ENCODE measurements around the gene POLR2L. TPM values are rescaled to one million over a fixed set of nuclear protein-coding genes. Genes with fewer than 3 reads are reported as not detected.

Gene POLR2L
- polyA plus RNA-seq, 1 of the 3 experiments (the other 2 are of a cell fraction): 540 TPM

DNA sequence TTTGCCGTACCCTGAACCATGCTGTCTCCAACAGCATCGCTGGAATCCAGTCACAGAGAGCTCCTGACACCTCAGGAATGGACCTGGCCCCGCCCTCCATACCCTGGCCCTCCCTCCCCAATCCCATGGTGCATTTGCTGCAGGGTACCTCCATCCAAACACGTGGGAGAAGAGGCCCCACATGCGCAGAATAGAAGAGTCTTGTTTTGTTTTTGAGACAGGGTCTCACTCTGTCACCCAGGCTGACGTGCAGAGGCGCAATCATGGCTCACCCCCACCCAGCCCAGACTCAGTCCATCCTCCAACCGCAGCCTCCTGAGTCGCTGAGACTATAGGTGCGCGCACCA is 25.9 kb downstream of the POLR2L start:
- H3K27me3 ChIP-seq (ENCODE audit: insufficient read depth): no peaks in the 10 kb centered on the region
- H2AFZ ChIP-seq (ENCODE audit: low read depth): no peak overlapping the region
- DNase-seq: no peak
- H3K4me1 ChIP-seq (ENCODE audit: control insufficient read depth in 1 of 2, insufficient read depth in 2 of 2, low read depth in 1 of 2, low read length in 1 of 2): peaks cover 7 to 28% of the 10 kb centered on the region in 2 experiments; a peak in 3 of 4 replicates
- no peak overlapping the region for H3K4me2 ChIP-seq
- no peaks in the 10 kb centered on the region for H3K9me2 ChIP-seq
- H3K9ac ChIP-seq: no peak overlapping the region
- peaks cover 31% of the 10 kb centered on the region for H3F3A ChIP-seq (replicated peaks; ENCODE audit: insufficient read depth)
- no peaks in the 10 kb centered on the region for H3K9me3 ChIP-seq
- peaks cover 30% of the 10 kb centered on the region for H4K20me1 ChIP-seq (ENCODE audit: insufficient read depth)
- ChIA-PET POLR2A (no interaction called here), CTCF (interaction anchor here (1.3 kb wide), 1 partner anchor 108 kb away, joined by 5 read pairs; no protein-coding TSS in a partner anchor)
- no peak overlapping the region for H3K27ac ChIP-seq (ENCODE audit: low read depth in 2 of 2, low read length in 1 of 2)
- peaks cover 34% of the 10 kb centered on the region for H3K79me2 ChIP-seq (ENCODE audit: insufficient read depth)
- TF ChIP-seq FOXM1 (IDR thresholded peaks at IDR 0.05; ENCODE audit: low read depth): no peak
- no peak for TF ChIP-seq USF2 (IDR thresholded peaks at IDR 0.05; ENCODE audit: borderline replicate concordance, low read depth, low read length)
- no peak for TF ChIP-seq GATA2 (CRISPR knock-in tag; IDR thresholded peaks at IDR 0.05)
- TF ChIP-seq NFIC (IDR thresholded peaks at IDR 0.05; ENCODE audit: borderline replicate concordance): no peak
- no peak for TF ChIP-seq PBX3 (IDR thresholded peaks at IDR 0.05)
- no peak for TF ChIP-seq RCOR1 (IDR thresholded peaks at IDR 0.05; ENCODE audit: low read length)
- no peak for TF ChIP-seq MEF2A (IDR thresholded peaks at IDR 0.05; ENCODE audit: borderline replicate concordance, low read depth)
- TF ChIP-seq, protein P1, sequence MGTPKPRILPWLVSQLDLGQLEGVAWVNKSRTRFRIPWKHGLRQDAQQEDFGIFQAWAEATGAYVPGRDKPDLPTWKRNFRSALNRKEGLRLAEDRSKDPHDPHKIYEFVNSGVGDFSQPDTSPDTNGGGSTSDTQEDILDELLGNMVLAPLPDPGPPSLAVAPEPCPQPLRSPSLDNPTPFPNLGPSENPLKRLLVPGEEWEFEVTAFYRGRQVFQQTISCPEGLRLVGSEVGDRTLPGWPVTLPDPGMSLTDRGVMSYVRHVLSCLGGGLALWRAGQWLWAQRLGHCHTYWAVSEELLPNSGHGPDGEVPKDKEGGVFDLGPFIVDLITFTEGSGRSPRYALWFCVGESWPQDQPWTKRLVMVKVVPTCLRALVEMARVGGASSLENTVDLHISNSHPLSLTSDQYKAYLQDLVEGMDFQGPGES (IDR thresholded peaks at IDR 0.05; ENCODE audit: low read depth, low read length): no peak
- TF ChIP-seq RFX5 (IDR thresholded peaks at IDR 0.05; ENCODE audit: low read length): no peak
- TF ChIP-seq USF1 (IDR thresholded peaks at IDR 0.05; ENCODE audit: borderline replicate concordance, low read depth): no peak
- H3K36me3 ChIP-seq (replicated peaks in 1 of 2; ENCODE audit: control insufficient read depth in 1 of 2, insufficient read depth in 2 of 2, low read length in 1 of 2): peaks cover 21 to 24% of the 10 kb centered on the region in 2 experiments
- H3K4me3 ChIP-seq (ENCODE audit: low read depth in 2 of 2, low read length in 1 of 2): no peak overlapping the region
- WGBS (ENCODE audit: low lambda C conversion rate): 86% methylated on average over 11 of the region's 11 CpGs

DNA sequence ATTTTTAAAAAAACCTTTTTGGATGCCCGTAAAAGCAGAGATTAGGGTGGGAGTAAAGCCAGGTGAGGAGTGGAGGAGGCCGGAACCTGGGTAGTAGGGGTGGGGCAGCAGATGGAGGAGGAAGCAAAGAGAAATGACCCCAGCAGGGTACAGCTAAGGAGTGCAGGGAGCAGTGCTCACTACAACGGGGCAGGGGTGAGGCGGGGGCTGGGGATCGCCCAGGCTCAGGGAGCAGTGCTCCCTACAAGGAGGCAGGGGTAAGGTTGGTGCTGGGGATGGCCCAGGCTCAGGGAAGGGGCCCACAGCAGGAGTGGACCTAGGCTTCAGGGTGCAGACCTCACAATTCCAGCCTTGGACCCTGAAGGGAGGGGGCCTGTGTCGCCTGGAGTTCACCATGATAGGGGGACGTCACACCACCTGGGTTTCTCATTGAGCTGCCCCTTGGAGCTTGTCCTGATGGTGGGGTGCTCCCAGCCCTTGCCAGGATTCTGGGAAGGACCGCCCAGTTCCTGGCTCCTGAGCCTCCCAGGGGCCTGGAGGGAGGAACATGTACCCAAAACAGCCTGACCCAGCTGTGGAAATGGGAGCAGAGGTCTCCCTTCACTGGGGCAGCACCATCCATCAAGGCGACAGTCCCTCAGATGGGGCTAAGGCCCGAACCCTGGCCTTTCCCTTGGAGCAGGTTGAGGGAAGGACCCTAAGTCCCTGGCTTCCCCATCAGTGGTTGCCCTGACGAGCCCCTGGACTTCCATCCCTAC is 26.5 kb downstream of the POLR2L start:
- 85% methylated on average over 6 of the region's 11 CpGs for WGBS (ENCODE audit: low lambda C conversion rate)
- Histone ChIP-seq H3K36me3 (replicated peaks in 1 of 2; ENCODE audit: control insufficient read depth in 1 of 2, insufficient read depth in 2 of 2, low read length in 1 of 2) (peaks cover 27 to 28% of the 10 kb centered on the region in 2 experiments), H3K9ac (no peak overlapping the region), H3K27ac (ENCODE audit: low read depth in 2 of 2, low read length in 1 of 2) (no peak overlapping the region), H3K79me2 (ENCODE audit: insufficient read depth) (peaks cover 34% of the 10 kb centered on the region), H3K9me2 (no peaks in the 10 kb centered on the region), H3K27me3 (ENCODE audit: insufficient read depth) (no peaks in the 10 kb centered on the region), H3F3A (replicated peaks; ENCODE audit: insufficient read depth) (peaks cover 31% of the 10 kb centered on the region), H3K4me1 (ENCODE audit: control insufficient read depth in 1 of 2, insufficient read depth in 2 of 2, low read depth in 1 of 2, low read length in 1 of 2) (peaks cover 2 to 28% of the 10 kb centered on the region in 2 experiments; a peak in 2 of 4 replicates), H3K4me2 (no peak overlapping the region), H3K4me3 (ENCODE audit: low read depth in 2 of 2, low read length in 1 of 2) (no peak overlapping the region), H4K20me1 (ENCODE audit: insufficient read depth) (peaks cover 30% of the 10 kb centered on the region), H3K9me3 (no peaks in the 10 kb centered on the region), H2AFZ (ENCODE audit: low read depth) (no peak overlapping the region)
- ChIA-PET CTCF (interaction anchor here (1.3 kb wide), 1 partner anchor 109 kb away, joined by 5 read pairs; no protein-coding TSS in a partner anchor), POLR2A (no interaction called here)
- no peak for DNase-seq
- TF ChIP-seq NRF1 (IDR thresholded peaks at IDR 0.05; ENCODE audit: low read depth, low read length): no peak
- TF ChIP-seq RXRA (IDR thresholded peaks at IDR 0.05; ENCODE audit: borderline replicate concordance, low read depth): no peak
- TF ChIP-seq REST (IDR thresholded peaks at IDR 0.05; ENCODE audit: low read depth, low read length): no peak
- TF ChIP-seq PBX3 (IDR thresholded peaks at IDR 0.05): no peak
- no peak for TF ChIP-seq CHD2 (IDR thresholded peaks at IDR 0.05; ENCODE audit: low read length, partially characterized antibody)
- no peak for TF ChIP-seq YY1 (IDR thresholded peaks at IDR 0.05; ENCODE audit: low read depth)
- no peak for TF ChIP-seq GATA2 (CRISPR knock-in tag; IDR thresholded peaks at IDR 0.05)
- TF ChIP-seq JUND (IDR thresholded peaks at IDR 0.05): no peak

All from SK-N-SH (cell line).